GM23338 (cell line): Measurements from ENCODE around the gene CNNM1.

ENCODE experiments used
- JUNB ChIP-seq: IDR thresholded peaks from one replicate; pipeline ENCODE4 v1.6.1; 2016; ENCODE audit warnings: antibody characterized with exemption; ENCODE audit not compliant: unreplicated experiment
- POLR2AphosphoS5 ChIP-seq: IDR thresholded peaks from 2 replicates; pipeline ENCODE4 v1.6.1; 2016; ENCODE audit warnings: antibody characterized with exemption, low read depth
- REST ChIP-seq: IDR thresholded peaks from one replicate; pipeline ENCODE4 v1.6.1; 2018; ENCODE audit warnings: antibody characterized with exemption; ENCODE audit not compliant: unreplicated experiment
- TF ChIP-seq, protein P1 (sequence below), 2 experiments: fragments of 200-600 bp in 1 of 2; sonication (generic) in 1 of 2; conservative IDR thresholded peaks; 2 replicates each; pipeline versions ENCODE4 v1.5.1 to v1.6.1; 2016 to 2017; ENCODE audit warnings: antibody characterized with exemption in 2 of 2, low read depth in 2 of 2, mild to moderate bottlenecking in 2 of 2, moderate library complexity in 1 of 2

DNA sequence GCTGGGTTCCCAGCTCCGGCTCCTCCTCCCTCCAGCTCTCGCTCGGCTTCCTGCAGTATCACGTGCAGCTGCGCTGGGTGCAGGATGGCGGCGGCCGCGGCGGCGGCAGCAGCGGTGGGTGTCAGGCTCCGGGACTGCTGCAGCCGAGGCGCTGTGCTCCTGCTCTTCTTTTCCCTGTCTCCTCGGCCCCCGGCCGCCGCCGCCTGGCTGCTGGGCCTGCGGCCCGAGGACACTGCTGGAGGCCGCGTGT, at the start of gene CNNM1:
- TF ChIP-seq, protein P1, sequence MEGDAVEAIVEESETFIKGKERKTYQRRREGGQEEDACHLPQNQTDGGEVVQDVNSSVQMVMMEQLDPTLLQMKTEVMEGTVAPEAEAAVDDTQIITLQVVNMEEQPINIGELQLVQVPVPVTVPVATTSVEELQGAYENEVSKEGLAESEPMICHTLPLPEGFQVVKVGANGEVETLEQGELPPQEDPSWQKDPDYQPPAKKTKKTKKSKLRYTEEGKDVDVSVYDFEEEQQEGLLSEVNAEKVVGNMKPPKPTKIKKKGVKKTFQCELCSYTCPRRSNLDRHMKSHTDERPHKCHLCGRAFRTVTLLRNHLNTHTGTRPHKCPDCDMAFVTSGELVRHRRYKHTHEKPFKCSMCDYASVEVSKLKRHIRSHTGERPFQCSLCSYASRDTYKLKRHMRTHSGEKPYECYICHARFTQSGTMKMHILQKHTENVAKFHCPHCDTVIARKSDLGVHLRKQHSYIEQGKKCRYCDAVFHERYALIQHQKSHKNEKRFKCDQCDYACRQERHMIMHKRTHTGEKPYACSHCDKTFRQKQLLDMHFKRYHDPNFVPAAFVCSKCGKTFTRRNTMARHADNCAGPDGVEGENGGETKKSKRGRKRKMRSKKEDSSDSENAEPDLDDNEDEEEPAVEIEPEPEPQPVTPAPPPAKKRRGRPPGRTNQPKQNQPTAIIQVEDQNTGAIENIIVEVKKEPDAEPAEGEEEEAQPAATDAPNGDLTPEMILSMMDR (conservative IDR thresholded peaks at IDR 0.05; ENCODE audit: low read depth in 2 of 2) = no peak
- no peak for TF ChIP-seq POLR2AphosphoS5
- no peak for TF ChIP-seq JUNB
- no peak for TF ChIP-seq REST
